Mucosa of rectum (tissue), 2 donors: ENCODE data around the gene ASIC2.

Experiments
- H3K27ac ChIP-seq, 2 donors: one replicate each; pipeline ENCODE4 v1.7.0; 2013; ENCODE audit warnings: inconsistent platforms in 2 of 2, low read depth in 2 of 2, low read length in 2 of 2
- H3K27me3 ChIP-seq, 2 donors: one replicate each; pipeline ENCODE4 v1.7.0; 2013; ENCODE audit warnings: low read length in 2 of 2; ENCODE audit not compliant: control insufficient read depth in 2 of 2, insufficient read depth in 2 of 2
- H3K36me3 ChIP-seq, 2 donors: one replicate each; pipeline ENCODE4 v1.7.0; 2013; ENCODE audit warnings: low read length in 2 of 2; ENCODE audit not compliant: control insufficient read depth in 2 of 2, insufficient read depth in 2 of 2
- H3K4me1 ChIP-seq, 2 donors: one replicate each; pipeline ENCODE4 v1.7.0; 2013; ENCODE audit warnings: low read length in 2 of 2, mild to moderate bottlenecking in 1 of 2; ENCODE audit not compliant: control insufficient read depth in 2 of 2, insufficient read depth in 2 of 2
- H3K4me3 ChIP-seq, 2 donors: one replicate each; pipeline ENCODE4 v1.7.0; 2013; ENCODE audit warnings: low read length in 2 of 2
- H3K9ac ChIP-seq, 2 donors: one replicate each; pipeline ENCODE4 v1.7.0; 2013; ENCODE audit warnings: low read length in 2 of 2, low read depth in 1 of 2, mild to moderate bottlenecking in 1 of 2
- H3K9me3 ChIP-seq, 2 donors: one replicate each; pipeline ENCODE4 v1.7.0; 2013; ENCODE audit warnings: low read length in 2 of 2; ENCODE audit not compliant: control insufficient read depth in 2 of 2
- donor health status: healthy.
- donor health status: Normal muscosa, but diverticular disease.

ASIC2 gene

GRCh38 chr17:33245183-33245582 lies 47.9 kb downstream of the ASIC2 start:
- Histone ChIP-seq H3K9ac (no peak overlapping the region), H3K4me1 (no peaks in the 10 kb centered on the region), H3K4me3 (no peak overlapping the region), H3K36me3 (no peaks in the 10 kb centered on the region), H3K9me3 (no peaks in the 10 kb centered on the region), H3K27me3 (peaks cover 0 to 3% of the 10 kb centered on the region in 2 donors), H3K27ac (no peak overlapping the region)

DNA sequence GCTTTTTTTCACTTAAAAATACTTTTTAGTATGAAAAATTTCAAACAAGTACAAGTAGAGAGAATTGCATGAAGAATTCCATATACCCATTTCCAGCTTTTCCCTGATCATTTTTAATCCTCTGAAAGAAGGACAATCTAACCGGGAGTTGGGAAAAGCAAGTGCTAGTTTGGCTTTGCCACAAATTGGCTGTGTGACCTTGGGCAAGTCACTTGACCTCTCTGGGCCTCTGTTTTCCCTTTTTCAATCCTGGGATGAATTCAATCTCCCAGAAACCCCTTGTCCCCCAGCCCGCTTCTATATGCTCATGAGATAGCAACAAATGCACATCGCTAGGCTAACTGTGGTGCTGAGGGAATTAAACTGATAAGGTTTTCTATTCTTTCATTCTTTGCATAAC lies 49.4 kb downstream of the ASIC2 start:
- no peaks in the 10 kb centered on the region for H3K4me1 ChIP-seq
- no peaks in the 10 kb centered on the region for H3K9me3 ChIP-seq
- H3K27me3 ChIP-seq, result peaks cover 0 to 3% of the 10 kb centered on the region in 2 donors
- no peaks in the 10 kb centered on the region for H3K36me3 ChIP-seq
- no peak overlapping the region for H3K4me3 ChIP-seq
- H3K9ac ChIP-seq, result no peak overlapping the region
- H3K27ac ChIP-seq, result no peak overlapping the region

DNA sequence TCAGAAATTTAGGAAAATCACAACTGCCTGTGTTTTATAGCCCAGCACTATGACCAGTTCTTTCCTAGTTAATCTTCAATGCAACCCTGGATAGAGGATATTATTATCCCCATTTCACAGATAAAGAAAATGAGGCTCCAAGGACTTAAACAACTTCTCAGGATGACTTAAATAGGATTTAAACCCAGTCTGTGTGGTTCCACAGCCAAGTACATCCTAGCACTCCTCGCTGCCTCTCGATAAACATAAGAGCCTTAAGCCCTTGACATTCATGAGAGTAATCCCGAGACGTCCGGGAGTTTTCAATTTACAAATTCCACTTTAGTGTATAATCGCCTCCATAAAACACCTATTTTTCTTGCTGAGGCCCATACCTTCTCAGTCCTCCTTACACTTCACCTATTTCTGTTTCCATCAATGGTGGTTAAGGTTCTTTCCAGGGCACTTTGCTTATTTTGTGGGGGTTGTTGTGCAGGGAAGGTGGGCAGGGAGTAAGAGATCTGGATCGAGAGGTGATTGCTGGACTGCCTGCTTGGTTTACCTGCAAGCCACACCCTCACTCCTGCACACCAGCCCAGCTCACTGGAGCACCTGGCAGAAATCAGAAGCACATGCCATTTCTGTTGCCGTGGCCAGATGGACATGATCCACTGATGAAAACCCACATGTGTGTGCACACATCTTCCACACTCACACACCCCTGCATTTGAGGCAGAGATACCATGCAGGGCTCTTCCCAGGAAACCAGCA lies 50.5 kb downstream of the ASIC2 start:
- no peak overlapping the region for H3K9ac ChIP-seq
- H3K27me3 ChIP-seq, result peaks cover 0 to 2% of the 10 kb centered on the region in 2 donors
- H3K9me3 ChIP-seq, result no peaks in the 10 kb centered on the region
- H3K36me3 ChIP-seq, result no peaks in the 10 kb centered on the region
- H3K4me1 ChIP-seq, result no peaks in the 10 kb centered on the region
- no peak overlapping the region for H3K27ac ChIP-seq
- H3K4me3 ChIP-seq, result no peak overlapping the region

- Histone ChIP-seq H3K9me3 (no peaks in the 10 kb centered on the region), H3K4me3 (no peak overlapping the region), H3K27me3 (peaks cover 0 to 2% of the 10 kb centered on the region in 2 donors), H3K9ac (no peak overlapping the region), H3K4me1 (no peaks in the 10 kb centered on the region), H3K27ac (no peak overlapping the region), H3K36me3 (no peaks in the 10 kb centered on the region)
Measured at GRCh38 chr17:33241390-33241789, 51.7 kb downstream of the ASIC2 start.

- Histone ChIP-seq H3K9ac (no peak overlapping the region), H3K27ac (no peak overlapping the region), H3K4me3 (no peak overlapping the region), H3K36me3 (no peaks in the 10 kb centered on the region), H3K27me3 (peaks cover 0 to 2% of the 10 kb centered on the region in 2 donors), H3K4me1 (no peaks in the 10 kb centered on the region), H3K9me3 (no peaks in the 10 kb centered on the region)
Measured at GRCh38 chr17:33240362-33240761, 52.7 kb downstream of the ASIC2 start.

GRCh38 chr17:33239702-33240101 lies 53.4 kb downstream of the ASIC2 start:
- no peak overlapping the region for H3K4me3 ChIP-seq
- H3K27ac ChIP-seq, result no peak overlapping the region
- H3K9ac ChIP-seq, result no peak overlapping the region
- H3K27me3 ChIP-seq, result peaks cover 0 to 2% of the 10 kb centered on the region in 2 donors
- H3K9me3 ChIP-seq, result no peaks in the 10 kb centered on the region
- H3K36me3 ChIP-seq, result no peaks in the 10 kb centered on the region
- H3K4me1 ChIP-seq, result no peaks in the 10 kb centered on the region

- Histone ChIP-seq H3K27me3 (no peaks in the 10 kb centered on the region), H3K36me3 (no peaks in the 10 kb centered on the region), H3K4me1 (no peaks in the 10 kb centered on the region), H3K9me3 (no peaks in the 10 kb centered on the region), H3K27ac (no peak overlapping the region), H3K9ac (no peak overlapping the region), H3K4me3 (no peak overlapping the region)
Measured at GRCh38 chr17:33234930-33235685, 58.0 kb downstream of the ASIC2 start.

DNA sequence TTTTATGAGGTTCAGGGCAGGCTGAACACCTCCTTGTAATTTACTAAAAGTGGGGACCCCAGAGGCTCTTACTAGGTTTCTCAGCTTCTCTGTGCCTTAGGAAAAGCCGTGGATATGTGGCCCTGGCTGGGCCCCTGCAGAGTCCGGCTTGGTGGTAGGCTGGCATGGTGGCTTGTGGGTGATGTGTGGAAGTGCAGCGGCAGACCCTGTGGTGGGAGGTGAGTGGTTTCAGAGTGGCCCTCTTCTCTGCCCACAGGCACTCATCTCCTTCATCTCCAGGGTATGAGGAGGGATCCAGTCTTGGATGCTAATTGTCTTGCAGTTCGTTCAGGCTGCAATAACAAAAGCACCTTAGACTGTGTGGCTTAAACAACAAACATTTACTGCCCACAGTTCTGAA lies 58.9 kb downstream of the ASIC2 start:
- no peaks in the 10 kb centered on the region for H3K27me3 ChIP-seq
- H3K27ac ChIP-seq, result no peak overlapping the region
- H3K9me3 ChIP-seq, result no peaks in the 10 kb centered on the region
- H3K36me3 ChIP-seq, result no peaks in the 10 kb centered on the region
- no peak overlapping the region for H3K9ac ChIP-seq
- no peaks in the 10 kb centered on the region for H3K4me1 ChIP-seq
- H3K4me3 ChIP-seq, result no peak overlapping the region

DNA sequence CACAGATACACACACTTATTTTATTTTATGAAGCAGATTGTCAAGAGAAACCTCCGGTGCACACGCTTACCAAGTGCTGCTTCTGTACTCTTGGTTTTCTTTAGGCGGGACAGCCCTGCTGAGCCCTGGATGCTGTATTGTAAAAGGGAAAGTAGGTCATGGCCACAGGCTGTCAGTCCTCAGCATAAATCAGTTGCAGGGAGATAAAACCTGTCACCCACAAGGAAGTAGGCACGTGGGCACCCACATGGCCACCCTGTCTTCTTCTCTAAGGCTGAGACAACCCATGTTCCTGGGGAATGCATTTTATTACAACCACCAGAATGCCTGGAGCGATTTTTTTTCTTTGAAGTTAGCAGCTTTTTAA lies 59.3 kb downstream of the ASIC2 start:
- Histone ChIP-seq H3K4me3 (no peak overlapping the region), H3K27ac (no peak overlapping the region), H3K27me3 (no peaks in the 10 kb centered on the region), H3K36me3 (no peaks in the 10 kb centered on the region), H3K9ac (no peak overlapping the region), H3K9me3 (no peaks in the 10 kb centered on the region), H3K4me1 (no peaks in the 10 kb centered on the region)

DNA sequence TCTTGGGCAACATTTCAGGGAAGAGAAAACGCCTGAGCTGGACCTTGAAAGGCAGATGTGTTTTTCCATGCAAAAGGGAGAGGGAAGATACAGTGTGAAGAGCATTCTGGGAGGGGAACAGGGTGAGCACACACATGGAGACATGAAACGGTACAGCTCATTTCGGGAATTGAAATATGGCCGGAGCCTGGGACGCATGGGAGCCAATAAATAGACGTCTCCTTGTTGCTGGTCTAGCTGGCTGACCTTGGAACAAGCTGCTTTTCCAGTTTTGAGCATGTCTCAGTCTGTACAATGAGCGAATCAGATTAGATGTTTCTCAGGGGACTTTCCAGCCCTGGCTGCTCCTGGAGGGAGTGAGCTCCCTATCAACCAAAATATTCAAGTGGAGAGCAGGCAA lies 63.6 kb downstream of the ASIC2 start:
- H3K4me1 ChIP-seq, result no peaks in the 10 kb centered on the region
- H3K27me3 ChIP-seq, result no peaks in the 10 kb centered on the region
- H3K9ac ChIP-seq, result no peak overlapping the region
- no peak overlapping the region for H3K4me3 ChIP-seq
- no peak overlapping the region for H3K27ac ChIP-seq
- no peaks in the 10 kb centered on the region for H3K9me3 ChIP-seq
- H3K36me3 ChIP-seq, result no peaks in the 10 kb centered on the region
